HS-5 (cell line): ENCODE data around the gene ADPRHL1.
"Not testable (repeated sequence)": the region's sequence is repeated elsewhere in the genome, so short reads cannot be mapped to it uniquely, and the experiment has no call there.

Experiments
- DNase-seq: peaks from one replicate; pipeline ENCODE4 v3.0.0-alpha.2; 2012; ENCODE audit warnings: low read depth

ADPRHL1 gene

GRCh38 chr13:113401452-113402415 lies 51.6 kb downstream of the ADPRHL1 start:
- DNase-seq: no peak

- no peak for DNase-seq
These were observed 52.5 kb downstream of the ADPRHL1 start for GRCh38 chr13:113400621-113401451.

- DNase-seq: no peak
These were observed 53.5 kb downstream of the ADPRHL1 start for GRCh38 chr13:113399755-113400149.

- DNase-seq: no peak
These were observed 54.1 kb downstream of the ADPRHL1 start for GRCh38 chr13:113398963-113399754.

GRCh38 chr13:113397608-113398425 lies 55.5 kb downstream of the ADPRHL1 start:
- DNase-seq: no peak

- no peak for DNase-seq
These were observed 59.0 kb downstream of the ADPRHL1 start for GRCh38 chr13:113394339-113394640.

- DNase-seq: no peak
These were observed 59.5 kb downstream of the ADPRHL1 start for GRCh38 chr13:113393563-113394338.

GRCh38 chr13:113393226-113393562 lies 60.1 kb downstream of the ADPRHL1 start:
- DNase-seq: no peak

GRCh38 chr13:113390874-113391497 lies 62.3 kb downstream of the ADPRHL1 start:
- DNase-seq: no peak

- DNase-seq: not testable (repeated sequence)
These were observed 63.7 kb downstream of the ADPRHL1 start for GRCh38 chr13:113389586-113389985.

- DNase-seq: no peak
These were observed 65.9 kb downstream of the ADPRHL1 start for GRCh38 chr13:113387396-113387795.

- DNase-seq: no peak
These were observed 70.2 kb downstream of the ADPRHL1 start for GRCh38 chr13:113383089-113383488.

GRCh38 chr13:113382542-113382941 lies 70.7 kb downstream of the ADPRHL1 start:
- DNase-seq: not testable (repeated sequence)

- DNase-seq: no peak
These were observed 74.5 kb downstream of the ADPRHL1 start for GRCh38 chr13:113378825-113379224.

- DNase-seq: no peak
These were observed 78.6 kb downstream of the ADPRHL1 start for GRCh38 chr13:113374511-113375175.

GRCh38 chr13:113373811-113374485 lies 79.3 kb downstream of the ADPRHL1 start:
- no peak for DNase-seq

GRCh38 chr13:113371701-113372100 lies 81.6 kb downstream of the ADPRHL1 start:
- not testable (repeated sequence) for DNase-seq

GRCh38 chr13:113371061-113371460 lies 82.2 kb downstream of the ADPRHL1 start:
- DNase-seq: no peak

- DNase-seq: no peak
These were observed 83.4 kb downstream of the ADPRHL1 start for GRCh38 chr13:113369881-113370280.
